GM19193 (cell line): Measurements from ENCODE around the gene PAQR4.

Source experiments
- POLR2A ChIP-seq: IDR thresholded peaks from 4 replicates; pipeline ENCODE4 v1.6.1; 2011; ENCODE audit not compliant: insufficient read depth, insufficient read length; ENCODE audit errors: extremely low read depth

The PAQR4 gene

DNA sequence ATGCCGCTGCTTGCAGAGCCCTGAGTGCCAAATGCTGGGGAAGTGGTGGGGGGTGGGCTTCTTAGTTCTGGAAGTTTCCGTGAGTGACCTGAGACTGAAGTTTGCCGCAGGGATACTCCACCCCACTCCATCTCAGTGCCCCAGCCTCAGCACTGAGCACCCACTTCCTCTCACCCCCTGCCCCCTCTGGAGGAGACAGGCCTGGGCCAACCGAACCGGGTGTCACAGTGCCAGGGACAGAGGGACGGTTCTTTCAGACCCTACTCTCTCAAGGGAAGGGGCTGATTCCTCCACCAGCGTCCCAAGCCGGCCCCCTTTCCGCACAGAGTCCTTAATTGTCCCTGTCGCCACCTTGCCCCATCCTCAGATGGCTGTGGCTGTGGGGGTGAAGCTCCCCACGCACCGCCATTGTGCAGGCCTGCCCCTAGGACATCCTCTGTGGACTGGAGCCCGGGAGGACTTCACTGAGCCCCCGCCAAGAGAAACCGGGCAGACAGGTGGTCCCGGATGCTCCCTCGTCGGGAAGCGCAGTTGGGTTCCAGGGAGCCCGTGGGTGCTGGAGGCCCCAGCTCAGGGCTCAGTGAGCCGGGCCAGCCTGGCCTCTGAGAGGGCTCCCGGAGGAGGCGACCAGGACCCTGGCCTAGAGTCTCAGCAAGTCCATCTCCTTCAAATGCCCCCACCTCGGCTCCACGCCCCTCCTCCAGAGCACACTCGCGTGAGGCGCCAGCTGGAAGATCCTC lies 6.6 kb upstream of the PAQR4 start:
- TF ChIP-seq POLR2A: no peak

DNA sequence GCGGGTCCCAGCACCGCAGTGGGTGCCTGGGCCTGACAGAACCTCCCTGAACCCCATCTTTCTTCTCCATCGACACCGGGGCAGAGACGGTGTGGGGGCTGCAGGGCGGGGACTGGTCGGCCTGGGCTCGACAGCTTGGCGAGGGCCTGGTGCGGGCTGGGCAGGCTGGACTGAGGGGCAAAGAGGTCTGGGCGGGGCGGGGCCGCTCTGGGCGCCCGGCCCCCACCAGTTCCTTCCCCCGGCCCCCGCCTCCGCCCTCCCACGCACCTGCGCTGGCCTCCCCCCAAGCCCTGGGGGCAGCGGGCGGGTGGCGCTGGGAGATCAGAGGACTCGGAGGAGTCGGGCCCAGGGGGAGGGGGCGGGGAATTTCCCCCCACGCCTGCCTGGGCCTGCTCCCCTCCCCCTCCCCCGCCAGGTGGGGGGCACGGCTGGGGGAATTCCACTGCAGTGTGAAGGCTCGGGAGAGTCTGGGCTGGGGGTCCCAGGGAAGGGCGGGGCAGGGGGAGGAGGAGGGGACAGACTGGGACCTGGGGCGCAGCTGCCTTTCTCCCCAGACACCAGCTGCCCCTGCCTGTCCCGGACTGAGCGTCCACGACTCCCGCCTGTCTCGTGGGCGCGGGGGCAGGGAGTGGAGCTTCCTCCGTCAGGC lies 6.0 kb upstream of the PAQR4 start:
- no peak for TF ChIP-seq POLR2A

DNA sequence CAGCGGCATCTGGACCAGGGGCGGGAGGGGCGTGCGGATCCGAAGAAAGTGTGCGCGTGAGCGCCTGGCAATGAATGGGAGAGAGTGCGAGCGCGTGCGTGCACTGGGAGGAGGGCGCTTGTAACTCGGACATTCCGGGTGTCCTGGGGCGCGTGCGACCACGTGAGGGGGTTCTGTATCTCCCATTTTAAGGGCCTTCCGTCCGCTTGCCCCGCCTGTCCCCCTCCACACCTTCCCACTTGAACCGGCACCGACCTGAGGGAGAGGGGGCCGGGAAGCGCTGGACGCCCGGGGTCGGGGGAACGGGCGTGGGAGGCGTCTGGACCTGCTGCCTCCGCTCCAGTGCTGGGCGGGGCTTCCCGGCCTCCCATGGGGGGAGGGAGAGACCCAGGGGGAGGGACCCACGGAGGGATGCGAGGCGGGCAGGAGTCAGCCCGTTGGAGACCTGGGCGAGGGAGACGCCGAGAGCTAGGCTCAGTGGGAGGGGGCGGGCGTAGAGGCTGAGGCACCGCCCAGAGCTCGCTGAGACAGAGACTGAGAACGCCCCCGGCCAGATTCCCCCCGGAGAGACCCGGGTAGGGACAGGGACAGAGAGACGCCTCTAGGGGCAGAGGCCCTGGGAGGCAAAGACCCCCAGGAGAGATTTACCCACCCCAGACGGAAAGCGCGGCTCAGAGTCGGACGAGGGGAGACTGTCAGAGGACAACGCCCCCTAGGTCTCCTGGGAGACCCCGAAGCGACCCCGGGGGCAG lies 5.2 kb upstream of the PAQR4 start, which contains the start of gene KREMEN2:
Gene KREMEN2 (plus strand): TSS at position 553 of the 752 bp plus-strand sequence. CDS start 246 bp downstream, outside the sequence.
- no peak for TF ChIP-seq POLR2A

DNA sequence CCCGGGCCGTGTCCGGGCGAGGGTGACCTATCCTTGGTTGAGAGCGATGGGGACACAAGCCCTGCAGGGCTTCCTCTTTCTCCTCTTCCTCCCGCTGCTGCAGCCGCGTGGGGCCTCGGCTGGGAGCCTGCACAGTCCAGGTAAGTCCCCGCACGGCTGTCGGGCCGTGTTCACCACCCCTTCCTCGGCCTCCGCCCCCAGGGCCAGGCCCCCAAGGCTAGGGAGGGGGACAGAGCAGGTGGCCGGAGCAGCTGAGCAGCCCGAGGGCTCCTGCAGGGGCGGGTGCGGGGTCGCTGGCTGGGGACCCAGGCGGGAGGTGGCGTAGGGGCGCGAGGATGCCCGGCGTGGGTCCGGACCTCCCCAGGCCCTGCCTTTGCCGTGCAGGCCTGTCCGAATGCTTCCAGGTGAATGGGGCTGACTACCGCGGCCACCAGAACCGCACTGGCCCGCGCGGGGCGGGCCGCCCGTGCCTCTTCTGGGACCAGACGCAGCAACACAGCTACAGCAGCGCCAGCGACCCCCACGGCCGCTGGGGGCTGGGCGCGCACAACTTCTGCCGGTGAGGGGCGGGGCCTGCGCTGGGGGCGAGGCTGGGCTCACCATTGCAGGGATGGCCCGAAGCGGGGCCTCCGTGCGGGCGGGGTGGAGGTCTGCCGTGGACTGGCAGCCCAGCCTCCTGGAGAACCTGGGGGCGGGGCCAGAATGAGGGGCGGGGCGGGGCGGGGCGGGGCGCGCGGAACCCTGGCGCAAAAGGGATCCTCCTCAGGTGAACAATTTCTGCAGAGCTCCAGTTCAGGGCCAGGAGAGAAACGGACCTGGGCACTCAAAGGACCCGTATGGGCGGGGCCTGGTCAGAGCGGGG lies 4.4 kb upstream of the PAQR4 start:
- TF ChIP-seq POLR2A: no peak

DNA sequence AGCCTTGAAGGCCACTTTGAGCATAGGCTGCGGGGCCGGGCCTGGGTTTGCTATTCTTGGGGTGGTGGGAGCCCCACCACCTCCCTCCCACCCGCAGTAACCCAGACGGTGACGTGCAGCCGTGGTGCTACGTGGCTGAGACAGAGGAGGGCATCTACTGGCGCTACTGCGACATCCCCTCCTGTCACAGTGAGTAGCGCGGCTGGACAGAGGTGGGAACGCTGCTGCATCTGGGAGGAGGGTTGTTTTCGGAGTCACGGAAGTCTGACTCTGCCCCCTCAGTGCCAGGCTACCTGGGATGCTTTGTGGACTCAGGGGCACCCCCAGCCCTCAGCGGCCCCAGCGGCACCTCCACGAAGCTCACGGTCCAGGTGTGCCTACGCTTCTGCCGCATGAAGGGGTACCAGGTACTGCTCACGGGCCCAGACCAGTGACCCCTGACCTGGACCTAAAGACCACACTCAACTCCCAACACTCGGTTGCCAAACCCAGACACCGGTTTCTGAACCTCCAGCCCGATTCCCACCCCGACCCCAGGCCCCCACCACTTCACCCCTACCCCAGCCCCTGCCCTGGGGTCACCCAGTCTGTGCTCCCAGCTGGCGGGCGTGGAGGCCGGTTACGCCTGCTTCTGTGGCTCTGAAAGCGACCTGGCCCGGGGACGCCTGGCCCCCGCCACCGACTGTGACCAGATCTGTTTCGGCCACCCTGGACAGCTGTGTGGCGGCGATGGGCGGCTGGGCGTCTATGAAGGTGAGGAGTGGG lies 2.9 kb upstream of the PAQR4 start:
- TF ChIP-seq POLR2A: no peak

DNA sequence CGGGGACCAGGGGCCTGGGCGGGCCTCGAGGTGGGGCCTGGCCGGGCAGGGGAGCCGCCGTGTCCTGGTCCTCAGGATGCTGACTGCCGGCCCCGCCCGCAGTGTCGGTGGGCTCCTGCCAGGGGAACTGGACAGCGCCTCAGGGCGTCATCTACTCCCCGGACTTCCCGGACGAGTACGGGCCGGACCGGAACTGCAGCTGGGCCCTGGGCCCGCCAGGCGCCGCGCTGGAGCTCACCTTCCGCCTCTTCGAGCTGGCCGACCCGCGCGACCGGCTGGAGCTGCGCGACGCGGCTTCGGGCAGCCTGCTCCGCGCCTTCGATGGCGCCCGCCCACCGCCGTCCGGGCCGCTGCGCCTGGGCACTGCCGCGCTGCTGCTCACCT lies 2.3 kb upstream of the PAQR4 start:
- no peak for TF ChIP-seq POLR2A

DNA sequence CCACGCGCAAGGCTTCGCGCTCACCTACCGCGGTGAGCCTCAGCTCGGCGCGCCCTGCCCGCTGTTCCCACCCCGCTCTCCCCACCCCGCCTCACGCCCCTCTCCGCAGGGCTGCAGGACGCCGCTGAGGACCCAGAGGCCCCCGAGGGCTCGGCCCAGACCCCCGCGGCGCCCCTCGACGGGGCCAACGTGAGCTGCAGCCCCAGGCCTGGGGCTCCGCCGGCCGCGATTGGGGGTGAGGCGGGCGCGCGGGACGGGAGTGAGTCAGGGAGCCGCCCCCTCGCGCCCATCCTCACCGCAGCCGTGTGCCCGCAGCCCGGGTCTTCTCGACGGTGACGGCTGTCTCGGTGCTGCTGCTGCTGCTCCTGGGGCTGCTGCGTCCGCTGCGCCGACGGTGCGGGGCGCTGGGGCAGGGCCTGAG lies 1.9 kb upstream of the PAQR4 start:
- TF ChIP-seq POLR2A: no peak

DNA sequence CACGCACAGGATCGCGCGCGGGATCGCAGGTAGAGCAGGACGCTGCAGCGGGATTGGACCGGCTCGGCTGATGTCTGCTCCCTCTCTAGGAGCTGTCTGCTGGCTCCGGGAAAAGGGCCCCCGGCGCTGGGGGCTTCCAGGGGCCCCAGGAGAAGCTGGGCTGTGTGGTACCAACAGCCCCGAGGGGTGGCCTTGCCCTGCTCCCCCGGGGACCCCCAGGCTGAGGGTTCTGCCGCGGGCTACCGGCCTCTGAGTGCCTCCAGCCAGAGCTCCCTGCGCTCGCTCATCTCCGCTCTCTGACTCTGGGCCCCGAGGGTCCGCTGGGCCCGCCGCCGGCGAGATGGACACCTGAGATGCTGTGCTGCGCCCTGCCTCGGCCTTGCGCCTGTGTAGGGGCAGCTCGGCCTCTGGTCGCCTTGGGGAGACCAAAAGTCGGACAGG lies 1.4 kb upstream of the PAQR4 start:
- no peak for TF ChIP-seq POLR2A

DNA sequence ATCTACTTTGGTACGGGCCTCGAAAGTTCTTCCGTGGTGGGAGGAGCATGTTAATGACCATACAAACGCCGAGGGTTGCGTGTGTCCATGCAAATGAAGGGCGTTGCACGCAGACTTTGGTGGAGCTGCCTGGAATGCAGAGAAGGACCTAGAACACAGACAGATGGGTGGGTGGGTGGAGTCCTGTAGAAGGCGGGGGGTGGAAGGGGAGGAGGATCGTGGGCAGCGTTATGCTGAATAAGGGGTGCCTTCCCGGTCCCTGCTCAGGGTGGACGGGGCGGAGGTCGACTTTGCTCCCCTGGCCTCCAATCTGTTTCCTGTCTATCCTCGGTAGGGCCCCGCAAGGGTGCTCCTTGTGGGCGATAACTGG lies 795 bp upstream of the PAQR4 start:
- no peak for TF ChIP-seq POLR2A

DNA sequence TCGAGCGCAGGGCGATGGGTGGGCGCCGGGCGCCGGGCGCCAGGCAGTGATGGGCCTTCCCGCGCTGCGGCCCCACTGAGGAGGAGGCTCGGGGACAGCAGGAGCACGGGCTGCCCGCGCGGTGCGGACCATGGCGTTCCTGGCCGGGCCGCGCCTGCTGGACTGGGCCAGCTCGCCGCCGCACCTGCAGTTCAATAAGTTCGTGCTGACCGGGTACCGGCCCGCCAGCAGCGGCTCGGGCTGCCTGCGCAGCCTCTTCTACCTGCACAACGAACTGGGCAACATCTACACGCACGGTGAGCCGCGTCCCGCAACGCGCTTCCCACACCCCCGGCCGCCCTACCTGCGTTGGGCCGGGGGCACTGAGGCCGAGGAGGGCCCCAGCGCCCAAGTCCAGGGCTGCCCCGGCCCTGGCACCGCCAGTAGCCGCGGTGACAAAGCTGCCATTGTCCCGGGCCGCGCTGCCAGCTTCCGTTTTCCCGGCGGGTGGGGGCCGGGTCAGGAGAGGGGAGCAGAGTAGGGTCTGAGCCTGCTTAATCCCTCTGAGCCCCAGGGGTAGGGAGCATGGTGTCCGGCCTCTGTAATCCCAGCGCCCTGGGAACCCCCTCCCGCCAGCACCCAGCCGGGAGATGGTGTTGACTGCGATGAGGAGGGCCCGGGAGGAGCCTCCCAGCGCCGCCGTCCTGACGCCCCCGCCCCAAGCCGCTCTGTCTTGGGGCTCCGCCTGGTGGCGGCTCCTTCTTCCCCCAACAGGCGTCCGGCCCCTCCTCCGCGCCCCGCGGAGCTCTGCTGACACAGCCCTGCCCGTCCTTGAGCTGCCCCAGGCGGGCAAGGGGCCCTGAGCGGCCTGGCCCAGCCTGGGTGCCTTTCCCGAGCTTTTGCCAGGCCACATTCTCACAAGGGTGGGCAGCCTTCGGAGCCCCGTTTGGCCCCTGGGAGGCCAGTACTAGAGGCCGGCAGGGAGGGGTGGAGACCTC lies 685 bp downstream of the PAQR4 start:
- peak; percentile 40 for TF ChIP-seq POLR2A

DNA sequence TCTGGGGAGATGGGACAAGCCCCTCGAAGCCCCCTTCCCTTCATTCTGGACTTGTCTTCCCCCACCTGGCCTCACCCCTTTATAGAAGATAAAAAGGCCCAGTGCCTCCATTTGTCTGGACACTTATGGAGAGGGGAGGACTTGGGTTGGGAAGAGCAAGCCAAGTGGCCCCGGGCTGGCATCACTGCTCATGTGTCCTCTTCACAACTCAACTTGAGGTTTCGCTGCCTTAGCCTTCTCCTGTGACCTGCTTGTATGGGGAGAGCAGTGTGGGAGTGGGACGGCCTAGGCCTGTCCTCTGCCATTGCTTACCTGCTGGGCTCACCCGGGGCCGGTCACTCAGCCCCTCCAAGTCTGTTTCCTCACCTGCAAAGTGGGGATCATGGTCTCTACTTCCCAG lies 1.4 kb downstream of the PAQR4 start:
- no peak for TF ChIP-seq POLR2A

DNA sequence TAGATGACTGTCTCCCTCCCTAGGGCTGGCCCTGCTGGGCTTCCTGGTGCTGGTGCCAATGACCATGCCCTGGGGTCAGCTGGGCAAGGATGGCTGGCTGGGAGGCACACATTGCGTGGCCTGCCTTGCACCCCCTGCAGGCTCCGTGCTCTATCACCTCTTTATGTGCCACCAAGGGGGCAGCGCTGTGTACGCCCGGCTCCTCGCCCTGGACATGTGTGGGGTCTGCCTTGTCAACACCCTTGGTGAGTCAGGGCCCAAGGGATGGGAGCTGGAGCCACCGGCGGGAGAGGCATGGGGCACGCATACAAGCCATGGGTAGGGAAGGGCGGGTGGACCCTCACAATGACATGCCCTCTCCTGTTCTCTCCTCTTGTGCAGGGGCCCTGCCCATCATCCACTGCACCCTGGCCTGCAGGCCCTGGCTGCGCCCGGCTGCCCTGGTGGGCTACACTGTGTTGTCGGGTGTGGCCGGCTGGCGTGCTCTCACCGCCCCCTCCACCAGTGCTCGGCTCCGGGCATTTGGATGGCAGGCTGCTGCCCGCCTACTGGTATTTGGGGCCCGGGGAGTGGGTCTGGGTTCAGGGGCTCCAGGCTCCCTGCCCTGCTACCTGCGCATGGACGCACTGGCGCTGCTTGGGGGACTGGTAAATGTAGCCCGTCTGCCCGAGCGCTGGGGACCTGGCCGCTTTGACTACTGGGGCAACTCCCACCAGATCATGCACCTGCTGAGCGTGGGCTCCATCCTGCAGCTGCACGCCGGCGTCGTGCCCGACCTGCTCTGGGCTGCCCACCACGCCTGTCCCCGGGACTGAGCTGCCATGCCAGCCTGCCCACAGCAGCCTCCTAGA lies 2.2 kb downstream of the PAQR4 start:
- TF ChIP-seq POLR2A: no peak
